Fibroblast of skin of right quadriceps (primary cell): ENCODE data around the gene ZMIZ1.

Source experiments
- DNase-seq: peaks from one replicate; pipeline ENCODE4 v3.0.0-alpha.2; 2013

ZMIZ1 gene

GRCh38 chr10:79101560-79102497 lies 33.1 kb downstream of the ZMIZ1 start:
- DNase-seq, result peak; percentile 72

DNA sequence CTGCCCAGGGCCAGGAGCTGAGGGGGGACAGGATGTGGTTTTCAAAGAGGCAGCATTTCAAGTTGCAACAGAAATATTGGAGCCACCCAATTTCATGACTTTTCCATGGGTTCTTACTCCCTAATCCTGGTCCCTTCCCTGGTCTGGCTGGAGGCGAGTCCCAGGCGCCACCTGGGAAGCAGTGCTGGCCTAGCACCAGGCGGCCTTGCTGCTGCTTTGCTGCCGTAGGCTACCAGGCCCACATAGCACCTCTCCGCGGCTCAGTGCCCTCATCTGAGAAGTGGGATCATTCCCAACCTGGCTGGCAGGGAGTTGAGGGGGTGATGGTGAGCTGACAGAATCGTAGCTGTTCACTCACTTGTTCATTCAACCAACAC lies 33.7 kb downstream of the ZMIZ1 start:
- no peak for DNase-seq

DNA sequence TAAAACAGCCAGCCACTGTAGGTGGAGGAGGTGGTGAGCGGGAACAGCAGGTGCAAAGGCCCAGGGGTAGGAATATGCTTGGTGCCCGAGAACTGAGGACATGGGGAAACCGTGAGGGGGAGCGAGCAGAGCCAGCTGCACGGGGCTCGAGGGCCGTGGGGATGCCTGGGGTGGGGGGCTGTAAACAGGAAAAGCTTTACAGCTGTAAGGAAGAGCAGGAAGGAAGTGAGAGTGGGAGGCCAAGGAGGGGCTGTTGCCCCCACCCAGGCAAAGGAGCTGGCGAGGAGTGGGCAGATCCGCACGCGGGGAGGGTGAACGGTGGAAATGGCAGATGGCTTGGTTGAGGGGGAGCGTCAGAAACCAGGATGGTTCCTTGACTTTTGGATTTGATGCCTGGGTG lies 34.4 kb downstream of the ZMIZ1 start:
- no peak for DNase-seq

DNA sequence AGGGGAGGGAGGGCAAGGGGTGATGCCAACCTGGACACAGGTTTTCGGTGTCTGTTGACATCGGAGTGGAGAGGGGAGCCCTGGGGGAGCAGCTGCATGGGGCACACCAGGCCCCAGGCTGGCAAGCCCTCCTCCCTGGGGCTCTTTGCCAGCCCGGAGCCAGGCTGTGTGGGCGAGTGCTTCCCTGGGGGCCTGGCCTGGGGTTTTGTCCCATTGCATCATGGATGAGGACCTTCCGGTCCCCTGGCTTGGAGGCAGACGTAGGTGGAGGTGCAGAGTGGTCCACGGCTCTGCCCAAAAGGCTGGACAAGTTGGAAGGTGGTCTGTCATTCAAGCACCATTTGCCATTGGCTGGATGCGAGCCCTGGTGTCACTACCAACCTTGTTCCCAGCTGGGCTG lies 34.8 kb downstream of the ZMIZ1 start:
- no peak for DNase-seq

DNA sequence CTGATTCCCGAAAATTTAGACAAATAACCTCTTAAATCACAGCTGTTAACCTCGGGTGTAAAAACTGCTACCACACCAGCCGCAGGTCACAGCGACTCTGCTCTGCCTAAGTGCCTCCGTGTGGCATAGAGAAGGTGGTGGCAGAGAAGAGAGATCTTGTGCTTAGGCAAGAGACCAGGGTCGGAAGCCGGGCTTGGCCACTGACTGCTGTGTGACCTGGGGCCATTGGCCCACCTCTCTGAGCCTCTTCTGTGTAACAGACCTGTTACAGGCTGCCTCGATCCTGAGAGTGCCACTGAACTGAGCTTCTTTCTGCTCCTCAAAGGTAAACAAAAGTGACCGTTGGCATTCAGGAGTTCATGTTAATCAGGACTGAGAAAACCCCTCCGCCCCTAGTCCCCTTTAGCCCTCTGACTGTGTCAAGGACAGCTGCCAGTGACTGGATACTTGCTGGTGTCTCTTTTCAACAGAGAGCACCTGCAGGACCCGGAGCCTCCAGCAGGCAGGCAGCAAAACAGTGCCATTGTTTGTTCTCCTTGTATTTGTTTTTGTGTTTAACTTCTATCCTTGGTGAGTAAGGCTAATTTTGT lies 36.5 kb downstream of the ZMIZ1 start:
- no peak for DNase-seq

GRCh38 chr10:79105818-79106217 lies 37.1 kb downstream of the ZMIZ1 start:
- DNase-seq, result no peak

DNA sequence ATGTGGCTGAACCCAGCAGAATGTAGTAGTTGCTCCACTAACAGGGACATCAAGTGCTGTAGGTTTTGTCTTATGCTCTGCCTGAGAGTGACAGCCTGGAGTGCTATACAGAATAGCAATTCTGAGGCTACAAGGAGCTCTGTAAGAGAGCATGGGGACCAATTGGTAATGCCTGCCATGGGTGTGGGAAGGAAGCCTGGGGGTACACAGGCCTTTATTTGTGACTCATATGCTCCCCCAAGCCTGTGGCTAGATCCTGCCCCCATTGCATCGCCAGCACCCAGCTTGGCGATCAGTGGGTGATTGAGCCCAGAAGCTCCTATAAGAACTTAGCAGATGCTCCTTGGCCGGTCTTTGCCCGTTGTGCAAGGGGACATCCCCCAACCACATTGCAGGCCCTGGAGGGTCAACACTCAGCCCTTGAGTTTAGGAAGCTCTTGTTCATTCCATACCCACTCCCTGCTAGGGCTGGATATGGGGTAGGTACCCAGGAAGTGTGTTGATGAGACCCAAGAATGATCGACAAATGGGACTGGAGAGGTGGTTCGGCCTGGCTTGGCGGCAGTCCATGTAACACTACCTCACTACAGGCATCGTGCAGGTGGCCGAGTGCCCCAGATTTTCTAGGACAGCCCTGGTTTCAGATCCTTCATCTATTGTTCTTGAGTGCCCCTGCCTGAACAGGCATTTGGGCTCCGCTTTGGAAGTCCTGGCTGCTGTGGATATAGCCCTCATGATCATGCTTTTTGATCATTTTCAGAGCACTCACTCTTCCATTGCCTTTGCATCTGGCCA lies 37.7 kb downstream of the ZMIZ1 start:
- no peak for DNase-seq

- no peak for DNase-seq
Measured at GRCh38 chr10:79107736-79108264, 39.0 kb downstream of the ZMIZ1 start.

GRCh38 chr10:79108728-79109127 lies 40.0 kb downstream of the ZMIZ1 start:
- DNase-seq, result no peak

GRCh38 chr10:79111427-79111826 lies 42.7 kb downstream of the ZMIZ1 start:
- peak; percentile 56 for DNase-seq

GRCh38 chr10:79111846-79112614 lies 43.3 kb downstream of the ZMIZ1 start:
- DNase-seq, result no peak

DNA sequence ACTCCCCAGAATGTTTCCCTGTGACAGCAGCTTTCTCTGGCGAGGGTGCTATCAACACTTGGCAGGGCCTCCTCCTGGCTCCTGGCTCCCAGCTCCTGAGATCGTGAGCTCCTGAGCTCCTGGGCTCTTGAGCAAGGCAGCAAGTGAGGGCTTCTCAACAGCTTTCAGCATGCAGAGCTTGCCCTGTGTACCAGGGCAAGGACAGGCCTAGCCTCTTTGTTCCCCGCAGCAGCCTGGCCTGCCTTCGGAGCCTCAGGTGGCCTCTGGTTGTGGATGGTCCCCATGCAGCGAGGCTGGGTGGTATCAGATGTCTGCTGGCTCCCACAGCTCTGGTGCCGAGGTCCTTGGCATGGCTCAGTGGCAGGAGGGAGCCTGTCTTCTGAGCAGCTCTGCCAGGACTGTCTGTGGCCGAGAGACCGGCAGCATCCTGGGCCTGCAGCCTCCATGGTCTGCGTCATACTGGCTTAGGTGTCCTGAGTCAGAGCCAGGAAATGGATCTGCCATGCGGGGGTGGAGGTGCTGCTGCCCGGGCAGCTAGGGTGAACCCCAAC lies 44.2 kb downstream of the ZMIZ1 start:
- DNase-seq, result peak; percentile 74

- DNase-seq, result peak; percentile 54
Measured at GRCh38 chr10:79113827-79114226, 45.1 kb downstream of the ZMIZ1 start.

DNA sequence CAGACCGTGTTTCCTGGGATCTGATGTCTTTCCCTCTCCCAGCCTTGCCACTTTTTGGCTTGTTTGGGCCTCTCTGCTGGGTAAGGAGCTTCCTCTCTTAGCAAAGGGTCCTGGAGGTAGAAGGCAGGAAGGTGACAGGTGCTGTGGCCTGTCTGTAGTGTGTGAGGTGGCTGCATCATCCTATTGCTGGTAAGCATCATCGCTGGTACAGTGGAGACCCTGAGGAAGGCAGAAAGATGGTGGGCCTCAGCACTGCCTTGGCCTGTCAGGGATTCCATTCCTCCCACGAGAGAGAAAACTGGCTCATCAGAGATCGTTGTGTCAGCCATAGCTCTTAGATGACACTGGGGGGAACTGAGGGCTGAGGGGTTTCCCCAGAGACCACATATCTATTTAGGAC lies 46.5 kb downstream of the ZMIZ1 start:
- no peak for DNase-seq

GRCh38 chr10:79116368-79116767 lies 47.6 kb downstream of the ZMIZ1 start:
- no peak for DNase-seq

DNA sequence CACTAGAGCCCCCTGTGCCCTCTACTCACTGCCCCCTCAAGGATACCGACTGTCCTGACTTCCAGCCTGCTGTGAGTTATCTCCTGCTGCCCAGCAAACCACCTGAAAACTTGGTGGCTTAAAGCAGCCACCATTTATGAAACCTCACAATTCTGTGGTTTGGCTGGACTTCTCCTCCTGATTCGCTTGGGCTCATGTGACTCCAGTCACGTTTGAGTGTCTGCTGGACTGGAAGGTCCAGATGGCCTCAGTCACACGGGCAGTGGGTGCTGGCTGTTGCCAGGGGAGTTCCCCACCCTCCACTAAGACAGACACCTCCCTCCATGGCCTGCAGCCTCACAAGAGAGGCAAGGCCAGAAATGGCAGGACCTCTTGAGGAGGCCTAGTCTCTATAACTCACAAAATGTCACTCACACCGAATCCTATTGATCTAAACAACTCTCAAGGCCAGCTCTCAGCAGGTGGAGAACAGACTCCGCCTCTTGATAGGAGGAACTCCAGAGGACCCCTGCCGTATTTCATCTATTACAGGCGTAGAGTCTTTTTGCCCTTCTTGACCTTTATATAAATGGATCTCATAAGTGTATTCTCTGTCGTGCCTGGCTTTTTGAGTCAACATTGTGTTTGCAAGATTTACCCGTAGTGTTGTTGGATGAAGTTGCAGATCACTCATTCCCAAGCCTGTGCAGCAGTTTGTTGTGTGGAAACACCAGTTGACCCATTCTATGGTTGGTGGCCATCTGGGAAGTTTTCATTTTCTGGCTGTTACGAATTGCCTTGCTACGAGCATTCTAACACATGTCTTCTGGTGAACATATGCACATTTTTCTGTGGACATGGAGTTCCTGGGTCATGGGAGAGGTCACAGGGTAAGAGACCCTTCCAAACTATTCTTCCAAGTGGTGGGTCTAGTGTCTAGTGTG lies 48.3 kb downstream of the ZMIZ1 start:
- DNase-seq, result no peak

- no peak for DNase-seq
Measured at GRCh38 chr10:79118286-79119202, 49.8 kb downstream of the ZMIZ1 start.

DNA sequence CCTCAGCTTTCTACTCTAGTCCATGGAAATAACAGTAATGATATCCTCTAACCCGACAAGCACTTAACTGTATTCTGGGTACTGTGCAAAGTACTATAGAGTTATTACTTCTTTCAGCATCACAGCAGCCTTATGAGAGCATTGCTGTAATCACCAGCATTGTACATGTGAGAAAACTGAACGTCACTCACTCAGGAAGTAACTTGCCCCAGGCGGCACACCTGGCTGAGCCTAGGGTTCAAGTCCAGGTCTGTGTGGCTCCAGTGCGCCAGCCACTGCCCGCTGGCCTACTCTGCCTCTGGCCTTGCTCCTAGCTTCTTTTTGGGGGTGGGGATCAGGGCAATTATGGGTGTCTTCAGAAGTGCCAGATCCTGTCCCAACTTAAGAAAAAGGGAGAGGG lies 50.5 kb downstream of the ZMIZ1 start:
- no peak for DNase-seq

DNA sequence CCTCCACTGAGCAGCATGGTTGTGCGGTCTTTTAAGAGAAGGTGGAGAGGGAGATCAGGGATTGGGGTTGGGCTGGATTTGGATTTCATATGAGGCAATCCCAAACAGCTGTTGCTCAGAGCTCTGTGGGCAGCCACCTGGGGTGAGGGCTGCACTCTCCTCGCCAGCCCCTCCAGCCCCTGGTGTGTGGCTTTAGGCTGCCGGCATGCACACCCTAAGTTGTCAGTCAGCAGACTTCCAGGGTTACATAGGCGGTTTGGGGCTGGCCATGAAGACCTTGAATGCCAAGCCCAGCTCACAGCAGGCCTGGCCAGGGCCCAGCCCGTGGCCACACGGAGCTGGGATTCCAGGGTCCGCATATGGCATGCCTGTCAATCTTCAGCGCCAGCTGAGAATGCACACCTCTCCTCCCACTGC lies 54.8 kb downstream of the ZMIZ1 start:
- peak; percentile 56 for DNase-seq

- DNase-seq, result no peak
Measured at GRCh38 chr10:79124066-79124465, 55.3 kb downstream of the ZMIZ1 start.
